Measurements from ENCODE around the gene PEX10. TPM values are rescaled to one million over a fixed set of nuclear protein-coding genes. Genes with fewer than 3 reads are reported as not detected.

The PEX10 gene
- total and polyA plus RNA-seq, 10 of the 15 experiments (the other 5 are each of a cell fraction or from before 2014, with no cell fraction given) = 0.24 to 24.9 (median 16.8) TPM; not detected in 1

- ChIA-PET SMC1A (ENCODE audit: uncharacterized antibody, unreplicated experiment) (no interaction called here), RAD21 (ENCODE audit: unreplicated experiment) (no interaction called here), POLR2A (no interaction called here), CTCF (interaction anchor here (1.5 kb wide), 1 partner anchor 211 kb away, joined by 4 read pairs; the partner anchor contains the start of gene FAAP20)
- no peak overlapping the region for H2AFZ ChIP-seq (ENCODE audit: control insufficient read depth, low read depth, low read length)
- FAIRE-seq (no peak), ATAC-seq (no peak), DNase-seq (ENCODE audit: low read depth, low spot score) (no peak)
- H3K9ac ChIP-seq (ENCODE audit: control insufficient read depth, insufficient read depth, low read length) = no peak overlapping the region
- intact Hi-C loops (cut with micrococcal nuclease; ENCODE audit: unreplicated experiment) = no loop called here
- H3K27me3 ChIP-seq (replicated peaks in 1 of 2; ENCODE audit: control insufficient read depth in 2 of 2, insufficient read depth in 2 of 2, low read length in 1 of 2) = no peaks in the 10 kb centered on the region
- in situ Hi-C loops (cut with MboI) = no loop called here
- no peaks in the 10 kb centered on the region for H3K9me3 ChIP-seq (replicated peaks; ENCODE audit: control insufficient read depth, insufficient read depth, low read length)
- no peaks in the 10 kb centered on the region for H4K20me1 ChIP-seq (ENCODE audit: control insufficient read depth, insufficient read depth)
- no TSS peak for BruUV-seq (replicated peaks)
- no peak overlapping the region for H3K4me2 ChIP-seq (ENCODE audit: control insufficient read depth, insufficient read depth)
- H3K27ac ChIP-seq (ENCODE audit: control insufficient read depth, insufficient read depth) = no peak overlapping the region
- 0 out of 2 replicates have a peak, but pooled peaks have one; percentile 54 for TF ChIP-seq POLR2AphosphoS2 (IDR thresholded peaks at IDR 0.05; ENCODE audit: low read depth, low read length)
- peak; percentile 52; the same call in 1 of the 2 replicates for TF ChIP-seq POLR2A (IDR thresholded peaks at IDR 0.05; ENCODE audit: low read depth, low read length)
- no peak for TF ChIP-seq RCOR1 (conservative IDR thresholded peaks at IDR 0.05; ENCODE audit: low read depth, low read length)
- TF ChIP-seq ETV6 (conservative IDR thresholded peaks at IDR 0.05 in 1 of 2, IDR thresholded peaks at IDR 0.05 in 1 of 2; ENCODE audit: borderline replicate concordance in 1 of 2, low read depth in 1 of 2) = no peak
- no peak for TF ChIP-seq ZBTB33 (IDR thresholded peaks at IDR 0.05)
- TF ChIP-seq RAD21 (IDR thresholded peaks at IDR 0.05; ENCODE audit: insufficient read depth, low read depth, low read length) = no peak
- H3K4me3 ChIP-seq = no peak overlapping the region
- peaks cover 1% of the 10 kb centered on the region; the same call in 1 of the 2 replicates for H3K79me2 ChIP-seq (ENCODE audit: control insufficient read depth, insufficient read depth, low read length)
- WGBS (ENCODE audit: insufficient coverage, insufficient replicate concordance, low lambda C conversion rate, missing lambda C conversion rate) = 87% methylated on average over 25 of the region's 26 CpGs
- peaks cover 2% of the 10 kb centered on the region; the same call in 1 of the 2 replicates for H3K4me1 ChIP-seq (ENCODE audit: control insufficient read depth, insufficient read depth, low read length)
- H3K36me3 ChIP-seq (ENCODE audit: control insufficient read depth in 2 of 2, insufficient read depth in 2 of 2, low read length in 1 of 2) = peaks cover 12 to 14% of the 10 kb centered on the region in 2 experiments
Observed at GRCh38 chr1:2406451-2407041, 5.8 kb downstream of the PEX10 start.
